PC-3 (cell line): ENCODE results near the gene NALCN. TPM values are rescaled to one million over a fixed set of nuclear protein-coding genes. Genes with fewer than 3 reads are reported as not detected.

Experiments
- ATAC-seq: fragments of 200-7000 bp; cut with Tn5 transposase; 2 replicates; pipeline ENCODE4 v1.9.1; 2020; ENCODE audit warnings: mild to moderate bottlenecking, moderate library complexity
- BruUV-seq: library from RNA; stranded (reverse); fragments of 400-500 nt; replicated peaks from 2 replicates; lab custom pipeline; 2021; lab: Mats Ljungman, UMichigan
- CTCF ChIA-PET: fragments of 300-600 bp; sonication (Branson Sonifier 250); formaldehyde crosslinking; loops from one replicate; lab custom pipeline; 2022; ENCODE audit warnings: antibody characterized with exemption; lab: Charles Lee
- POLR2A ChIA-PET: fragments of 300-600 bp; sonication (Branson Sonifier 250); formaldehyde crosslinking; loops from one replicate; lab custom pipeline; 2022; ENCODE audit warnings: antibody characterized with exemption; ENCODE audit not compliant: unreplicated experiment; lab: Charles Lee
- DNase-seq: peaks from one replicate; pipeline ENCODE4 v3.0.0-alpha.2; 2015
- H2AFZ ChIP-seq: fragments of 300-600 bp; sonication (generic); 2 replicates; pipeline ENCODE4 v1.6.0; 2016; ENCODE audit warnings: antibody characterized with exemption, low read length
- H3F3A ChIP-seq: fragments of 300-600 bp; sonication (generic); one replicate; pipeline ENCODE4 v1.6.0; 2017; ENCODE audit warnings: antibody characterized with exemption, low read length, control low read depth, mild to moderate bottlenecking; ENCODE audit not compliant: unreplicated experiment
- H3K27ac ChIP-seq: fragments of 300-600 bp; sonication (generic); 2 replicates; pipeline ENCODE4 v1.5.1; 2016; ENCODE audit warnings: mild to moderate bottlenecking, low read length
- H3K27me3 ChIP-seq: fragments of 300-600 bp; sonication (generic); 2 replicates; pipeline ENCODE4 v1.6.1; 2016; ENCODE audit warnings: low read length, mixed read lengths
- H3K36me3 ChIP-seq: fragments of 300-600 bp; sonication (generic); 2 replicates; pipeline ENCODE4 v1.6.1; 2016; ENCODE audit warnings: low read depth, mixed run types, low read length, mixed read lengths
- H3K4me1 ChIP-seq: fragments of 300-600 bp; sonication (generic); 2 replicates; pipeline ENCODE4 v1.5.1; 2016; ENCODE audit warnings: low read length; ENCODE audit not compliant: insufficient read depth
- H3K4me2 ChIP-seq: fragments of 300-600 bp; sonication (generic); 2 replicates; pipeline ENCODE4 v1.6.0; 2016; ENCODE audit warnings: low read length
- H3K4me3 ChIP-seq: fragments of 300-600 bp; sonication (generic); 2 replicates; pipeline ENCODE4 v1.5.1; 2016; ENCODE audit warnings: mild to moderate bottlenecking, low read length, mixed read lengths
- H3K79me2 ChIP-seq: fragments of 300-600 bp; sonication (generic); 2 replicates; pipeline ENCODE4 v1.6.1; 2017; ENCODE audit warnings: low read length, mixed read lengths
- H3K9ac ChIP-seq: fragments of 300-600 bp; sonication (generic); 2 replicates; pipeline ENCODE4 v1.6.0; 2016; ENCODE audit warnings: mild to moderate bottlenecking, low read length
- H3K9me2 ChIP-seq: fragments of 300-600 bp; sonication (generic); replicated peaks from 2 replicates; pipeline ENCODE4 v1.6.1; 2016; ENCODE audit warnings: mixed run types, low read length, mixed read lengths
- H3K9me3 ChIP-seq: fragments of 300-600 bp; sonication (generic); 2 replicates; pipeline ENCODE4 v1.6.1; 2016; ENCODE audit warnings: low read length, mixed read lengths
- H4K20me1 ChIP-seq: fragments of 300-600 bp; sonication (generic); 2 replicates; pipeline ENCODE4 v1.6.1; 2016; ENCODE audit warnings: low read length, mixed read lengths
- CTCF ChIP-seq: fragments of 300-600 bp; sonication (generic); conservative IDR thresholded peaks from 2 replicates; pipeline ENCODE4 v1.5.1; 2017; ENCODE audit warnings: antibody characterized with exemption, low read depth, mild to moderate bottlenecking, low read length
- EZH2 ChIP-seq: fragments of 300-600 bp; sonication (generic); IDR thresholded peaks from one replicate; pipeline ENCODE4 v1.6.1; 2017; ENCODE audit warnings: antibody characterized with exemption, mild to moderate bottlenecking, low read length; ENCODE audit not compliant: unreplicated experiment
- EZH2phosphoT487 ChIP-seq: fragments of 300-600 bp; sonication (generic); IDR thresholded peaks from 2 replicates; pipeline ENCODE4 v1.6.1; 2018; ENCODE audit warnings: mild to moderate bottlenecking, antibody characterized with exemption, low read length, borderline replicate concordance
- intact Hi-C: fragments of 100-400 bp; cut with micrococcal nuclease; formaldehyde crosslinking; loops from 2 replicates; pipeline ENCODE4 v1.9.0; 2023
- total RNA-seq: library from RNA; depleted of rRNA; stranded (reverse); fragments of >200 nt; gene quantifications from 2 replicates; pipeline ENCODE4 v1.2.3, GENCODE V29; 2014

The NALCN gene
- total RNA-seq, 1 experiment from 2014 or later, result 11.8 TPM

DNA sequence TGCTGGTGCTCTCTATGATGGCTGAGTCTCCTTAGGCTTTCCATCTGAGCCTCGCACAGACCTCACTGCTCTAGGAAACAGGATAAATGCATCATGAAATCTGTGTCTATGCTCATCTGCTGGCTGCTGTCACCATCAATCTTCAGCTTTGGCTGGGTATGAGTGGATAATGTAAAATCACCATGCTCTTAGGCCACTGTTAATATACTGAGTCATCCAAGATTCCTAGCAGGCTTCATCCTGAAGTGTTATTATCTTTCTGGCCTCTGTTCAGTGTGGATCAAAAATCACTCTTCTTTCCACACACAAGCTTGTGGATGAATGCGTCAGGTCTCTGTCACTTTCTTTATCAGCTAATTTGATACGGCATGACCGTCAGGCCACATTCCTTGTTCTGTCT, 317.4 kb downstream of the NALCN start:
- H3K9me2 ChIP-seq, result no peaks in the 10 kb centered on the region

GRCh38 chr13:101092985-101093384, 323.3 kb downstream of the NALCN start:
- no peaks in the 10 kb centered on the region for H3K79me2 ChIP-seq
- H3K4me3 ChIP-seq, result no peak overlapping the region
- ATAC-seq (peak; percentile 46), DNase-seq (peak; percentile 35)
- H2AFZ ChIP-seq, result no peak overlapping the region
- CTCF ChIA-PET, result interaction anchor here (0.6 kb wide), 1 partner anchor 307 kb away, joined by 3 read pairs; no protein-coding TSS in a partner anchor
- no peaks in the 10 kb centered on the region for H3K36me3 ChIP-seq
- H4K20me1 ChIP-seq, result no peaks in the 10 kb centered on the region
- H3K9me3 ChIP-seq, result no peaks in the 10 kb centered on the region
- no peaks in the 10 kb centered on the region for H3K27me3 ChIP-seq
- TF ChIP-seq EZH2phosphoT487 (no peak), EZH2 (no peak), CTCF (no peak)
- H3K4me2 ChIP-seq, result no peak overlapping the region
- intact Hi-C loops, result no loop called here
- H3F3A ChIP-seq, result no peaks in the 10 kb centered on the region
- no peaks in the 10 kb centered on the region for H3K9me2 ChIP-seq
- no peak overlapping the region for H3K9ac ChIP-seq
- BruUV-seq, result no TSS peak
- H3K27ac ChIP-seq, result no peak overlapping the region
- POLR2A ChIA-PET, result no interaction called here
- H3K4me1 ChIP-seq, result peaks cover 5% of the 10 kb centered on the region; the same call in 1 of the 2 replicates

More for the DNA sequence above, 317.4 kb downstream of the NALCN start:
- POLR2A ChIA-PET, result no interaction called here
- H3K9me3 ChIP-seq, result no peaks in the 10 kb centered on the region
- ATAC-seq (no peak), DNase-seq (no peak)
- intact Hi-C loops, result no loop called here
- TF ChIP-seq EZH2 (no peak), EZH2phosphoT487 (no peak), CTCF (no peak)
- no TSS peak for BruUV-seq
- H3K4me1 ChIP-seq, result no peaks in the 10 kb centered on the region
- no peak overlapping the region for H3K27ac ChIP-seq
- no peak overlapping the region for H2AFZ ChIP-seq
- H4K20me1 ChIP-seq, result no peaks in the 10 kb centered on the region
- H3K36me3 ChIP-seq, result no peaks in the 10 kb centered on the region
- no peak overlapping the region for H3K9ac ChIP-seq
- no peaks in the 10 kb centered on the region for H3K79me2 ChIP-seq
- no peaks in the 10 kb centered on the region for H3K27me3 ChIP-seq
- H3K4me2 ChIP-seq, result no peak overlapping the region
- CTCF ChIA-PET, result no interaction called here
- H3K4me3 ChIP-seq, result no peak overlapping the region
- H3F3A ChIP-seq, result no peaks in the 10 kb centered on the region

DNA sequence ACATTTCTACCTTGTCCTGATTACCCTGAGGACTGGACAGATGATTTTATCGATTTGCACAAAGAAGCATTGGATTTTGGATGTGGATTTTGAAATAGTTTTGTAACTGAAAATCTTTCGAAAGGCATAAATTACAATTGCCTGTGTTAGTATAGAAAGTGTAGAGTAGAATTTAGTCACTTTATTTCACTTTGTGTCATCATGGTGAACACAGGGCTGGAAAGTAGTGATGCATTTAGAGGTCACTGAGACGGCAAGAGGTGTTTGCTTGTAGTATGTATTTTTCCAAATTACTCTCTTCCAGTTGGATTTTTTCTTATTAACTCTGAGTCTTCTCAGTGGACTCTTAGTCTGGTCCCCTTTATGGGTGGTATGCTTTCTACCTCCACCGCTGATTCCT, 326.0 kb downstream of the NALCN start:
- Histone ChIP-seq H3K9me2 (no peaks in the 10 kb centered on the region), H4K20me1 (no peaks in the 10 kb centered on the region), H3K27me3 (no peaks in the 10 kb centered on the region), H3K36me3 (no peaks in the 10 kb centered on the region), H3K4me2 (no peak overlapping the region), H2AFZ (no peak overlapping the region), H3K27ac (no peak overlapping the region), H3F3A (no peaks in the 10 kb centered on the region), H3K9ac (no peak overlapping the region), H3K9me3 (no peaks in the 10 kb centered on the region), H3K4me1 (peaks cover 5% of the 10 kb centered on the region; the same call in 1 of the 2 replicates), H3K4me3 (no peak overlapping the region), H3K79me2 (no peaks in the 10 kb centered on the region)
- TF ChIP-seq CTCF, result no peak
- no peak for TF ChIP-seq EZH2phosphoT487
- TF ChIP-seq EZH2, result no peak
- ATAC-seq (no peak), DNase-seq (no peak)
- intact Hi-C loops, result no loop called here
- POLR2A ChIA-PET, result no interaction called here
- no TSS peak for BruUV-seq
- CTCF ChIA-PET, result no interaction called here
